ENCODE results near the gene ANXA2. TPM values are rescaled to one million over a fixed set of nuclear protein-coding genes. Genes with fewer than 3 reads are reported as not detected.

Gene ANXA2
- polyA plus RNA-seq (2013) = 2,156 and 2,172 TPM in 2 replicates

DNA sequence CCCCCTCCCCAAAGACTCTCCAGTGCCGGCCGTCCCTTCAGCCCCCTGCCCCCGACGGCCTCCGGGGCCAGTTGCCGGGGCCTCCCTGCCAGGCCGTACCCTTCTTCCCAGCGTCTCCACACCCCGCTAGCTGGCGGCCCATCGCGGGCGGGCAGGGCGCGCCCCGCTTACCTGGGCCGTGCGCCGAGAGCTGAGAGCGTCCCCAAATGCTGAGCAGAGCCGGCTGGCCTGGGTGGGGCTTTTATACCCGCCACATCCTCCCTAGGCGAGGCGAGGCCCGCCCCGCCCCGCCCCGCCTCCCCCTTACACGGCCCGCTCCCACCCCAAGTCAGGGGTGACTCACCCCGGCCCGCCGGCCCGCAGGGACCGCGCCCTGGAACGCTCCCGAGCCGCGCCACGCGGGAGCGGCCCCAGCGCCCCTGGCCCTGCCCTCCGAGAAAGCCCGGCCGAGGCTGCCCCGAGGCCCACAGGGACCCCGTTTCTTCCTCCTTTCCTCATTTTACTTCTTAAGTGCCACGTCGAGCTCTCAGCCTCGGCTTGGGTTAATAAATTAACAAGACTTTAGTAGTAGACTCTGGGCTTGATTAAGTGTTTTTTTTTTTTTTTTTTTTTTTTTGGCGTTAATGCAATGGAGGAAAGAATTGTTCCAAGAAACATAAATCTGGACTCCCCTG lies at the start of gene ANXA2:
TSS of gene ANXA2 (minus strand) at position 215 of the 674 bp plus-strand sequence. CDS start 11,911 bp downstream, outside the sequence.
- Histone ChIP-seq H3K23ac (ENCODE audit: low read length) (no peak within 1 kb of the TSS), H2BK5ac (ENCODE audit: low read depth, low read length, poor library complexity) (peak within 1 kb of the TSS; percentile 98), H4K91ac (ENCODE audit: low read depth, low read length) (peak within 1 kb of the TSS; percentile 99), H2BK120ac (ENCODE audit: insufficient read depth, low read length, poor library complexity) (peak within 1 kb of the TSS; percentile 98), H3K14ac (ENCODE audit: low read length) (peak within 1 kb of the TSS; percentile 100), H3K27ac (ENCODE audit: low read depth, low read length) (peak within 1 kb of the TSS; percentile 99), H4K12ac (ENCODE audit: low read depth, low read length) (peak within 1 kb of the TSS; percentile 99), H3K4ac (ENCODE audit: low read depth, low read length) (peak within 1 kb of the TSS; percentile 100), H3K4me1 (ENCODE audit: control insufficient read depth in 1 of 2, insufficient read depth in 2 of 2, low read length in 2 of 2) (peaks cover 21 to 35% of the 10 kb centered on the region in 2 experiments), H4K8ac (ENCODE audit: low read depth, low read length) (peak within 1 kb of the TSS; percentile 96), H3K4me3 (ENCODE audit: low read depth, low read length) (peak within 1 kb of the TSS; percentile 99), H2AFZ (ENCODE audit: insufficient read depth, low read length, poor library complexity) (peak within 1 kb of the TSS; percentile 89), H3K4me2 (ENCODE audit: low read length) (peak within 1 kb of the TSS; percentile 84), H3K18ac (ENCODE audit: low read length) (peak within 1 kb of the TSS; percentile 100), H2BK12ac (ENCODE audit: low read length) (peak within 1 kb of the TSS; percentile 92), H3K36me3 (ENCODE audit: control insufficient read depth in 1 of 2, insufficient read depth in 2 of 2, low read length in 2 of 2) (peaks cover 7 to 21% of the 10 kb centered on the region in 2 experiments), H3K79me2 (ENCODE audit: control insufficient read depth, insufficient read depth, low read length, poor library complexity) (peaks cover 34% of the 10 kb centered on the region), H3K79me1 (ENCODE audit: low read length) (peaks cover 47% of the 10 kb centered on the region), H2AK5ac (ENCODE audit: low read length) (peak within 1 kb of the TSS; percentile 100), H3K9ac (ENCODE audit: low read length) (peak within 1 kb of the TSS; percentile 99), H3K27me3 (ENCODE audit: insufficient read depth, low read length) (no peaks in the 10 kb centered on the region), H3K9me3 (ENCODE audit: insufficient read depth, low read depth, low read length) (no peaks in the 10 kb centered on the region)
- WGBS (ENCODE audit: extremely low coverage, insufficient coverage, insufficient read length) = no CpG with 5 or more reads among the region's 53 CpGs
- DNase-seq = peak; percentile 86 to 93

GRCh38 chr15:60444289-60444912 lies 46.6 kb upstream of the ANXA2 start:
- Histone ChIP-seq H3K79me2 (ENCODE audit: control insufficient read depth, insufficient read depth, low read length, poor library complexity) (no peaks in the 10 kb centered on the region), H2BK5ac (ENCODE audit: low read depth, low read length, poor library complexity) (no peak overlapping the region), H4K12ac (ENCODE audit: low read depth, low read length) (no peak overlapping the region), H2BK12ac (ENCODE audit: low read length) (no peak overlapping the region), H3K27me3 (ENCODE audit: insufficient read depth, low read length) (no peaks in the 10 kb centered on the region), H2BK120ac (ENCODE audit: insufficient read depth, low read length, poor library complexity) (no peak overlapping the region), H3K4ac (ENCODE audit: low read depth, low read length) (no peak overlapping the region), H2AFZ (ENCODE audit: insufficient read depth, low read length, poor library complexity) (no peak overlapping the region), H4K8ac (ENCODE audit: low read depth, low read length) (no peak overlapping the region), H3K18ac (ENCODE audit: low read length) (no peak overlapping the region), H3K27ac (ENCODE audit: low read depth, low read length) (no peak overlapping the region), H3K4me1 (ENCODE audit: control insufficient read depth in 1 of 2, insufficient read depth in 2 of 2, low read length in 2 of 2) (no peaks in the 10 kb centered on the region), H3K23ac (ENCODE audit: low read length) (no peak overlapping the region), H2AK5ac (ENCODE audit: low read length) (no peak overlapping the region), H3K4me3 (ENCODE audit: low read depth, low read length) (no peak overlapping the region), H4K91ac (ENCODE audit: low read depth, low read length) (no peak overlapping the region), H3K14ac (ENCODE audit: low read length) (no peak overlapping the region), H3K4me2 (ENCODE audit: low read length) (no peak overlapping the region), H3K9me3 (ENCODE audit: insufficient read depth, low read depth, low read length) (no peaks in the 10 kb centered on the region), H3K36me3 (ENCODE audit: control insufficient read depth in 1 of 2, insufficient read depth in 2 of 2, low read length in 2 of 2) (peaks cover 3% of the 10 kb centered on the region in 2 experiments), H3K79me1 (ENCODE audit: low read length) (no peaks in the 10 kb centered on the region), H3K9ac (ENCODE audit: low read length) (no peak overlapping the region)
- peak; percentile 4 to 50 for DNase-seq
- no CpG with 5 or more reads among the region's 6 CpGs for WGBS (ENCODE audit: extremely low coverage, insufficient coverage, insufficient read length)

- no peaks in the 10 kb centered on the region for H3K27me3 ChIP-seq (ENCODE audit: insufficient read depth, low read length)
- no peak overlapping the region for H4K12ac ChIP-seq (ENCODE audit: low read depth, low read length)
- H3K9me3 ChIP-seq (ENCODE audit: insufficient read depth, low read depth, low read length) = no peaks in the 10 kb centered on the region
- no peak overlapping the region for H2AK5ac ChIP-seq (ENCODE audit: low read length)
- H4K8ac ChIP-seq (ENCODE audit: low read depth, low read length) = no peak overlapping the region
- no peak overlapping the region for H3K27ac ChIP-seq (ENCODE audit: low read depth, low read length)
- H3K79me2 ChIP-seq (ENCODE audit: control insufficient read depth, insufficient read depth, low read length, poor library complexity) = no peaks in the 10 kb centered on the region
- WGBS (ENCODE audit: extremely low coverage, insufficient coverage, insufficient read length) = no CpG with 5 or more reads among the region's 3 CpGs
- H2BK12ac ChIP-seq (ENCODE audit: low read length) = no peak overlapping the region
- no peak overlapping the region for H3K14ac ChIP-seq (ENCODE audit: low read length)
- H3K79me1 ChIP-seq (ENCODE audit: low read length) = no peaks in the 10 kb centered on the region
- no peak overlapping the region for H3K4me3 ChIP-seq (ENCODE audit: low read depth, low read length)
- H4K91ac ChIP-seq (ENCODE audit: low read depth, low read length) = no peak overlapping the region
- H3K4ac ChIP-seq (ENCODE audit: low read depth, low read length) = no peak overlapping the region
- H2BK120ac ChIP-seq (ENCODE audit: insufficient read depth, low read length, poor library complexity) = no peak overlapping the region
- peak overlapping the region; percentile 74 for H3K23ac ChIP-seq (ENCODE audit: low read length)
- no peak overlapping the region for H2BK5ac ChIP-seq (ENCODE audit: low read depth, low read length, poor library complexity)
- H3K4me1 ChIP-seq (ENCODE audit: control insufficient read depth in 1 of 2, insufficient read depth in 2 of 2, low read length in 2 of 2) = no peaks in the 10 kb centered on the region
- H3K9ac ChIP-seq (ENCODE audit: low read length) = peak overlapping the region; percentile 40
- peaks cover 2 to 3% of the 10 kb centered on the region in 2 experiments for H3K36me3 ChIP-seq (ENCODE audit: control insufficient read depth in 1 of 2, insufficient read depth in 2 of 2, low read length in 2 of 2)
- no peak overlapping the region for H3K18ac ChIP-seq (ENCODE audit: low read length)
- no peak overlapping the region for H2AFZ ChIP-seq (ENCODE audit: insufficient read depth, low read length, poor library complexity)
- H3K4me2 ChIP-seq (ENCODE audit: low read length) = no peak overlapping the region
- DNase-seq = no peak
These were observed 45.0 kb upstream of the ANXA2 start for GRCh38 chr15:60442763-60443162.

- no peak overlapping the region for H3K23ac ChIP-seq (ENCODE audit: low read length)
- H3K27me3 ChIP-seq (ENCODE audit: insufficient read depth, low read length) = no peaks in the 10 kb centered on the region
- peaks cover 2 to 5% of the 10 kb centered on the region in 2 experiments for H3K36me3 ChIP-seq (ENCODE audit: control insufficient read depth in 1 of 2, insufficient read depth in 2 of 2, low read length in 2 of 2)
- no peak overlapping the region for H3K4me2 ChIP-seq (ENCODE audit: low read length)
- H3K18ac ChIP-seq (ENCODE audit: low read length) = no peak overlapping the region
- H3K4ac ChIP-seq (ENCODE audit: low read depth, low read length) = no peak overlapping the region
- H4K8ac ChIP-seq (ENCODE audit: low read depth, low read length) = no peak overlapping the region
- DNase-seq = no peak
- no peak overlapping the region for H2AFZ ChIP-seq (ENCODE audit: insufficient read depth, low read length, poor library complexity)
- no CpG with 5 or more reads among the region's 2 CpGs for WGBS (ENCODE audit: extremely low coverage, insufficient coverage, insufficient read length)
- no peaks in the 10 kb centered on the region for H3K4me1 ChIP-seq (ENCODE audit: control insufficient read depth in 1 of 2, insufficient read depth in 2 of 2, low read length in 2 of 2)
- no peak overlapping the region for H2BK5ac ChIP-seq (ENCODE audit: low read depth, low read length, poor library complexity)
- H3K14ac ChIP-seq (ENCODE audit: low read length) = no peak overlapping the region
- H3K27ac ChIP-seq (ENCODE audit: low read depth, low read length) = no peak overlapping the region
- H2BK12ac ChIP-seq (ENCODE audit: low read length) = no peak overlapping the region
- H3K79me2 ChIP-seq (ENCODE audit: control insufficient read depth, insufficient read depth, low read length, poor library complexity) = no peaks in the 10 kb centered on the region
- no peak overlapping the region for H2BK120ac ChIP-seq (ENCODE audit: insufficient read depth, low read length, poor library complexity)
- no peak overlapping the region for H2AK5ac ChIP-seq (ENCODE audit: low read length)
- no peak overlapping the region for H4K12ac ChIP-seq (ENCODE audit: low read depth, low read length)
- H3K79me1 ChIP-seq (ENCODE audit: low read length) = no peaks in the 10 kb centered on the region
- H3K9me3 ChIP-seq (ENCODE audit: insufficient read depth, low read depth, low read length) = no peaks in the 10 kb centered on the region
- no peak overlapping the region for H3K9ac ChIP-seq (ENCODE audit: low read length)
- no peak overlapping the region for H4K91ac ChIP-seq (ENCODE audit: low read depth, low read length)
- no peak overlapping the region for H3K4me3 ChIP-seq (ENCODE audit: low read depth, low read length)
These were observed 44.4 kb upstream of the ANXA2 start for GRCh38 chr15:60442031-60442650.
